ENCODE data around the gene OR51E1.

Gene OR51E1, protein sequence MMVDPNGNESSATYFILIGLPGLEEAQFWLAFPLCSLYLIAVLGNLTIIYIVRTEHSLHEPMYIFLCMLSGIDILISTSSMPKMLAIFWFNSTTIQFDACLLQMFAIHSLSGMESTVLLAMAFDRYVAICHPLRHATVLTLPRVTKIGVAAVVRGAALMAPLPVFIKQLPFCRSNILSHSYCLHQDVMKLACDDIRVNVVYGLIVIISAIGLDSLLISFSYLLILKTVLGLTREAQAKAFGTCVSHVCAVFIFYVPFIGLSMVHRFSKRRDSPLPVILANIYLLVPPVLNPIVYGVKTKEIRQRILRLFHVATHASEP

DNA sequence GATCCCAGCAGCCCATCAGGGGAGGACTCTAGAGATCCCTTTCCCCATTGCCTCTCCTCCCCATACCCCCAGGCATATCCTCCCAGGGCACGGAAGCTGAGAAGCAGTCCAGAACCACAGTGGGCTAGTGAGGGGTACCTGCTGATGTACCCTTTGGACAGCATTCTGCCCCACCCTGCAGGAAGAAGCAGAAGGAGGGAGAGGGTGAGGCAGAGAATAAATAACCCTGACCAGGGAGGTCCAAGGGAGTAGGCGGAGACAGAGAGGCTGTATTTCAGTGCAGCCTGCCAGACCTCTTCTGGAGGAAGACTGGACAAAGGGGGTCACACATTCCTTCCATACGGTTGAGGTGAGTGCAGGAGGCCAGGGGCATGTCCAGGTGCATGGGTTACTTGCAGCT, at the start of gene OR51E1:
Gene OR51E1, plus strand, starts transcription at position 301 of the 400 bp plus-strand sequence. CDS start 8,545 bp downstream, outside the sequence.
- ATAC-seq = no peak
- no peak for TF ChIP-seq ZNF8 (CRISPR knock-in tag; IDR thresholded peaks at IDR 0.05)
- TF ChIP-seq SNAI2 (CRISPR knock-in tag; IDR thresholded peaks at IDR 0.05) = no peak
- TF ChIP-seq TCF4 (CRISPR knock-in tag; IDR thresholded peaks at IDR 0.05; ENCODE audit: borderline replicate concordance) = no peak

DNA sequence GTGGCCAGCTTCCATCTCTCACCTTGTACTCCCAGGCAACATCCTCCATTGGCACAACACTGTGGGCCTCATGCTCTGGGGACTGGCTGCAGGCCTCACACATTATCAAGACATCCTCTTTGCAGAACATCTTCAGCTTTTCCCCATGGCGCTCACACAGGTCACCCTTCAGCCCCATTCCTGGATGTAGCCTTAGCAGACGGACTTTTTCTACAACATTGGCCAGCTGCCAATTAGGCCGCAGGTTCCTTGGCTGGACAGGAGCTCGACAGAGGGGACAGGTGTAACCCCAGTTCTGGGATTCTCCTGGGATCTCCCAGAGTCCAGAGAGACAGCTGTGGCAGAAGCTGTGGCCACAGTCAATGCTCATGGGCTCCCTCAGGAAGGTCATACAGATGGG, 38.7 kb upstream of the OR51E1 start:
- TF ChIP-seq RARB (CRISPR knock-in tag; IDR thresholded peaks at IDR 0.05) = no peak
- no peak for TF ChIP-seq OSR1 (CRISPR knock-in tag; IDR thresholded peaks at IDR 0.05)
- no peak for TF ChIP-seq ZNF70 (CRISPR knock-in tag; IDR thresholded peaks at IDR 0.05)
- TF ChIP-seq, protein P1, sequence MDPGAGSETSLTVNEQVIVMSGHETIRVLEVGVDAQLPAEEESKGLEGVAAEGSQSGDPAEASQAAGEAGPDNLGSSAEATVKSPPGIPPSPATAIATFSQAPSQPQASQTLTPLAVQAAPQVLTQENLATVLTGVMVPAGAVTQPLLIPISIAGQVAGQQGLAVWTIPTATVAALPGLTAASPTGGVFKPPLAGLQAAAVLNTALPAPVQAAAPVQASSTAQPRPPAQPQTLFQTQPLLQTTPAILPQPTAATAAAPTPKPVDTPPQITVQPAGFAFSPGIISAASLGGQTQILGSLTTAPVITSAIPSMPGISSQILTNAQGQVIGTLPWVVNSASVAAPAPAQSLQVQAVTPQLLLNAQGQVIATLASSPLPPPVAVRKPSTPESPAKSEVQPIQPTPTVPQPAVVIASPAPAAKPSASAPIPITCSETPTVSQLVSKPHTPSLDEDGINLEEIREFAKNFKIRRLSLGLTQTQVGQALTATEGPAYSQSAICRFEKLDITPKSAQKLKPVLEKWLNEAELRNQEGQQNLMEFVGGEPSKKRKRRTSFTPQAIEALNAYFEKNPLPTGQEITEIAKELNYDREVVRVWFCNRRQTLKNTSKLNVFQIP (CRISPR knock-in tag; IDR thresholded peaks at IDR 0.05; ENCODE audit: borderline replicate concordance, low read depth) = no peak
- no peak for TF ChIP-seq ISL1 (CRISPR knock-in tag; IDR thresholded peaks at IDR 0.05)
- TF ChIP-seq ZNF565 (CRISPR knock-in tag; conservative IDR thresholded peaks at IDR 0.05; ENCODE audit: low read depth) = no peak
- no peak for TF ChIP-seq ESRRG (CRISPR knock-in tag; IDR thresholded peaks at IDR 0.05)
- TF ChIP-seq GLIS3 (CRISPR knock-in tag; IDR thresholded peaks at IDR 0.05) = no peak
- TF ChIP-seq, protein P2, sequence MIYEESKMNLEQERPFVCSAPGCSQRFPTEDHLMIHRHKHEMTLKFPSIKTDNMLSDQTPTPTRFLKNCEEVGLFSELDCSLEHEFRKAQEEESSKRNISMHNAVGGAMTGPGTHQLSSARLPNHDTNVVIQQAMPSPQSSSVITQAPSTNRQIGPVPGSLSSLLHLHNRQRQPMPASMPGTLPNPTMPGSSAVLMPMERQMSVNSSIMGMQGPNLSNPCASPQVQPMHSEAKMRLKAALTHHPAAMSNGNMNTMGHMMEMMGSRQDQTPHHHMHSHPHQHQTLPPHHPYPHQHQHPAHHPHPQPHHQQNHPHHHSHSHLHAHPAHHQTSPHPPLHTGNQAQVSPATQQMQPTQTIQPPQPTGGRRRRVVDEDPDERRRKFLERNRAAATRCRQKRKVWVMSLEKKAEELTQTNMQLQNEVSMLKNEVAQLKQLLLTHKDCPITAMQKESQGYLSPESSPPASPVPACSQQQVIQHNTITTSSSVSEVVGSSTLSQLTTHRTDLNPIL (CRISPR knock-in tag; IDR thresholded peaks at IDR 0.05; ENCODE audit: low read depth) = no peak
- no peak for TF ChIP-seq TOX (CRISPR knock-in tag; IDR thresholded peaks at IDR 0.05; ENCODE audit: borderline replicate concordance)
- no peak for TF ChIP-seq ZFP3 (CRISPR knock-in tag; IDR thresholded peaks at IDR 0.05)
- TF ChIP-seq BACH2 (CRISPR knock-in tag; IDR thresholded peaks at IDR 0.05; ENCODE audit: borderline replicate concordance) = no peak
- TF ChIP-seq, protein P3, sequence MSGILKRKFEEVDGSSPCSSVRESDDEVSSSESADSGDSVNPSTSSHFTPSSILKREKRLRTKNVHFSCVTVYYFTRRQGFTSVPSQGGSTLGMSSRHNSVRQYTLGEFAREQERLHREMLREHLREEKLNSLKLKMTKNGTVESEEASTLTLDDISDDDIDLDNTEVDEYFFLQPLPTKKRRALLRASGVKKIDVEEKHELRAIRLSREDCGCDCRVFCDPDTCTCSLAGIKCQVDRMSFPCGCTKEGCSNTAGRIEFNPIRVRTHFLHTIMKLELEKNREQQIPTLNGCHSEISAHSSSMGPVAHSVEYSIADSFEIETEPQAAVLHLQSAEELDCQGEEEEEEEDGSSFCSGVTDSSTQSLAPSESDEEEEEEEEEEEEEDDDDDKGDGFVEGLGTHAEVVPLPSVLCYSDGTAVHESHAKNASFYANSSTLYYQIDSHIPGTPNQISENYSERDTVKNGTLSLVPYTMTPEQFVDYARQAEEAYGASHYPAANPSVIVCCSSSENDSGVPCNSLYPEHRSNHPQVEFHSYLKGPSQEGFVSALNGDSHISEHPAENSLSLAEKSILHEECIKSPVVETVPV (CRISPR knock-in tag; IDR thresholded peaks at IDR 0.05) = no peak
- no peak for TF ChIP-seq ZNF8 (CRISPR knock-in tag; IDR thresholded peaks at IDR 0.05)
- ATAC-seq = no peak

DNA sequence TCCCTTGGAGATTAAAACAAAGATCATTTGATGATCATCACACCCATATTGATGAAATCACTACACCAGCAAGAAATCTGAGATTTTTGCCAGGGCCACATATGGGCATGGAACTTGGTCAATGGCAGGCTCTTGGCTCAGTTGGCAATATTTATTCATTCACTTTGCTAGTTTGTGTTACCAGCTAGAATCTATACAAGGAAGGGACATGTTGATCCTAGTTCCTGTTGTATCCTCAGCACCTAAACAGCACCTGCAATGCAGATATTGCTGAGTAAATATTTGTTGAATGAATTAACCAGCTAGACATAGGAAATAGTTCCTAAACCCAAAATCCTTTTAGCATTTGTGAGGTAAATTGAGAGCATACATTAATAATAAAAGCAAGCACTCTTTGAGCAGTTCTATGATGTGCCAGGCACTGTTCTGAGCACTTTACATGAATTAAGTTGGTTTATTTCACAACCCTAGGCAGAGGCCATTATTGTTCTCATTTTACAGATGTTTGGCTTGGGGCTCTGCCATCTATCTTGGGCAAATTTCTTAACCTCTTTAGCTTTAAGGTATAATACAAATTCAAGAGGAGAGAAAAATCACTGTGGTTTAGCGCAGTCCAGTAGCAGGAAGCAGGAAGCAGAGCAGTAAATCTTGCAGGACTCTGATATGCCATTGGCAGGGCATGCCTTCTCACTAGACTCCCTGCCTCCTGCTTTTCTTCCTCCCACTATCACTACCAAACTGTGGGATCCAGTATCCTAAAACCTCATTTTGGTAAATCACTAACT, 37.4 kb upstream of the OR51E1 start:
- no peak for TF ChIP-seq SNAI2 (CRISPR knock-in tag; IDR thresholded peaks at IDR 0.05)
- TF ChIP-seq, protein P4, sequence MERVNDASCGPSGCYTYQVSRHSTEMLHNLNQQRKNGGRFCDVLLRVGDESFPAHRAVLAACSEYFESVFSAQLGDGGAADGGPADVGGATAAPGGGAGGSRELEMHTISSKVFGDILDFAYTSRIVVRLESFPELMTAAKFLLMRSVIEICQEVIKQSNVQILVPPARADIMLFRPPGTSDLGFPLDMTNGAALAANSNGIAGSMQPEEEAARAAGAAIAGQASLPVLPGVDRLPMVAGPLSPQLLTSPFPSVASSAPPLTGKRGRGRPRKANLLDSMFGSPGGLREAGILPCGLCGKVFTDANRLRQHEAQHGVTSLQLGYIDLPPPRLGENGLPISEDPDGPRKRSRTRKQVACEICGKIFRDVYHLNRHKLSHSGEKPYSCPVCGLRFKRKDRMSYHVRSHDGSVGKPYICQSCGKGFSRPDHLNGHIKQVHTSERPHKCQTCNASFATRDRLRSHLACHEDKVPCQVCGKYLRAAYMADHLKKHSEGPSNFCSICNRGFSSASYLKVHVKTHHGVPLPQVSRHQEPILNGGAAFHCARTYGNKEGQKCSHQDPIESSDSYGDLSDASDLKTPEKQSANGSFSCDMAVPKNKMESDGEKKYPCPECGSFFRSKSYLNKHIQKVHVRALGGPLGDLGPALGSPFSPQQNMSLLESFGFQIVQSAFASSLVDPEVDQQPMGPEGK (CRISPR knock-in tag; IDR thresholded peaks at IDR 0.05; ENCODE audit: borderline replicate concordance) = no peak
- TF ChIP-seq ZNF565 (CRISPR knock-in tag; conservative IDR thresholded peaks at IDR 0.05; ENCODE audit: low read depth) = no peak
- TF ChIP-seq GLIS3 (CRISPR knock-in tag; IDR thresholded peaks at IDR 0.05) = no peak
- TF ChIP-seq RARB (CRISPR knock-in tag; IDR thresholded peaks at IDR 0.05) = no peak
- TF ChIP-seq ZFP3 (CRISPR knock-in tag; IDR thresholded peaks at IDR 0.05) = no peak
- no peak for TF ChIP-seq ARNTL (CRISPR knock-in tag; IDR thresholded peaks at IDR 0.05; ENCODE audit: borderline replicate concordance, low read depth)
- TF ChIP-seq, protein P3 (CRISPR knock-in tag; IDR thresholded peaks at IDR 0.05) = no peak
- ATAC-seq = no peak

DNA sequence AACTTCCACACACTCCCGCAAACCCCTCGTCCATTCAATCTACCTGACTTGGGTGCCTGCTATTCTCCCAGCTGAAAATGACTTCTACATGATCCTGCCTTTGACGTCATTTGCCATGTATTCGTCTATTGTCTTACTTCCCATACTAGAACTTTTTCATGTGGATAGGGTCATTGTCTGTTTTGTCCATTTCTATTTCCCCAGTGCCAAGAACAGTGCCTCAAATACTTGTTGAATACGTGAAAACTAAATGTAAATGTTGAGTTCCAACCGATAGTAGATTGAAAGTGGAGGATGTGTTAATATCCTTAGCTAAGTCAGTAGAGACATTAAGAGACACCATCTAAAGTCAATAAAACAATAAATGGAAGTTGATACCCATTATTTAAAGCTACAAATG, 36.7 kb upstream of the OR51E1 start:
- no peak for ATAC-seq
- TF ChIP-seq ISL1 (CRISPR knock-in tag; IDR thresholded peaks at IDR 0.05) (no peak), ZNF70 (CRISPR knock-in tag; IDR thresholded peaks at IDR 0.05) (no peak), ZFP3 (CRISPR knock-in tag; IDR thresholded peaks at IDR 0.05) (no peak), SNAI2 (CRISPR knock-in tag; IDR thresholded peaks at IDR 0.05) (no peak), ZC3H10 (CRISPR knock-in tag; IDR thresholded peaks at IDR 0.05) (no peak), OSR1 (CRISPR knock-in tag; IDR thresholded peaks at IDR 0.05) (no peak), CSDC2 (CRISPR knock-in tag; IDR thresholded peaks at IDR 0.05) (no peak), PPARA (CRISPR knock-in tag; IDR thresholded peaks at IDR 0.05; ENCODE audit: borderline replicate concordance) (no peak)
- TF ChIP-seq, protein P1 (CRISPR knock-in tag; IDR thresholded peaks at IDR 0.05; ENCODE audit: borderline replicate concordance, low read depth) = no peak
- TF ChIP-seq, protein P2 (CRISPR knock-in tag; IDR thresholded peaks at IDR 0.05; ENCODE audit: low read depth) = no peak

Measured in SK-N-SH treated with all-trans-retinoic acid at 6 μM for 48 hours (cell line).